ENCODE measurements around the gene SUSD6.

The SUSD6 gene

DNA sequence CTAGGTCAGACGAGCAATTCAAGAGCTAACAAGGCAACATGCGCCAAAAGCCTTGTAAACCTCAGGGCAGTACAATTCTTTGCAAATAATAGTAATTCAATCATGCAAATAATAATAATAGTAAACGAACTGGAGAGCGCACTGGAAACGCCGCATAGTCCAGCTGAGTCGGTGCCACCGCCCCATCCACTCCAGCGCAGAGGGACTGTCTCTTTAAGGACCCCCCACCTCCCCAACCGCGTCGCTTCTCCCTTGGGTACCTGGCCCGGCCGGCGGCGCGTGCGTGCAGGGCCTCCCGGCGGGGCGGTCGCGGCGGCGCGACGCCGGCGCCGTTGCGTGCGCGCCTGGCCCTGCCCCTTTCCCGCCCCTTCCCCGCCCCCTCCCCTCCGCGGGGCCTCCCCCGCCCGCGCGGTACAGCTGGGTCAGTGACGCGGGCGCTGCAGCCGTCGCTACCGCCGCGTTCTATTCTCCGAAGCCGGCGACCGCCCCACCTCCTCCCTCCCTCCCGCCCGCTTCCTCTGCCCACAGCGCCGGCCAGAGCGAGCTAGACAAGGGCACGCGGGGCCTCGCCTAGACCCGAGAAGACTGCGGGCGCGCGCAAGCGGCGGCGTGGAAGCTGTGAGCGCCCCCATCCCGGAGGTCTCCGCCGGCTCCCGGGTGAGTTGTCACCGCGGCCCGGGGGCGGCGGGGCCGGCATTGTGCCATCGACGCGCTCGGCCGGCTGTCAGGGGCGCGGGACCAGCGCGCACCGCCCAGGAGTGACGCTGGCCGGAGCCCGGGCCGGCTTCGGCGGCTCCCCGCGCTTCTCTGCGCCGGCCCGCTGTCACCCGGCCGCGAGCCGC lies at the start of gene SUSD6:
Gene SUSD6, plus strand, starts transcription at position 425 of the 842 bp plus-strand sequence. CDS start 46,997 bp downstream, outside the sequence.
- peak; percentile 91 for DNase-seq

DNA sequence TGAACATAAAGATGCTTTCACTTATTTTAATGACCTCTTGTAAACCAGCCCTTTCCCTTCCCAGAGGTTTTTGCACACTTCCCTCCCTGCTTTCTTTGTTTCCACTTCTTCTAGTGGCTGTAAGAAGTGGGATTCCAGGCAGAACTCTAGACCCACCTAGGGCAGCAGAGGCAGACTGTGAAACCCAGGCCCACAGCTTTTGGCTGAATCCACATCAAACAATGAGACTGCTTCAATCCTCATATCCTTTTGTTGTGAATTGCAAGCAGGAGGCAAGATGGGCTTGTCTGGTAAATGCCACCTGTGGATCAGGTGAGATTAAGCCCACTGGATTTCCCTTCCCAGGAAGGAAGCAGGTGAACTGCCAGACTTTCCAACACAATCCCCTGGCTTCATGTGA lies 49.5 kb upstream of the SUSD6 start:
- DNase-seq = no peak

GRCh38 chr14:69567563-69567962 lies 43.8 kb upstream of the SUSD6 start:
- no peak for DNase-seq

DNA sequence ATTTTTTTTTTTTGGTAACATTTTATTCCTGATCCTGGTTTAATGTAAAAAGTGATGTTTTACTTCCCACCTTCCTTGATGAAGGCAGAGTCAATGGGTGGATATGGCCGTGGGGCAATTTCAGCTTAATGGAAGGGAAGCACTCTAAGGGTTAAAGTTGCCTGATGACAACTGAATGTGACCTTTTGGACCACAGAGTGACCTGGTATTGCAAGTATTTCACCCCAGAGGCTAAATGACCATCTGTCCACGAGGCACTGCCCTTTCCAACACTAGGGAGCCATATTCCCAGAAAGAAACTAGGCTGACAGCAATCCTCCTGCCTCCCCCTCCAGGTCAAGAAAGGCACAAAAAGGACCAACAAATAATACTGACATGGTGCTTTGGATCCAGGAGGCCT lies 41.5 kb upstream of the SUSD6 start:
- no peak for DNase-seq

- no peak for DNase-seq
Observed at GRCh38 chr14:69570836-69571330, 40.5 kb upstream of the SUSD6 start.

DNA sequence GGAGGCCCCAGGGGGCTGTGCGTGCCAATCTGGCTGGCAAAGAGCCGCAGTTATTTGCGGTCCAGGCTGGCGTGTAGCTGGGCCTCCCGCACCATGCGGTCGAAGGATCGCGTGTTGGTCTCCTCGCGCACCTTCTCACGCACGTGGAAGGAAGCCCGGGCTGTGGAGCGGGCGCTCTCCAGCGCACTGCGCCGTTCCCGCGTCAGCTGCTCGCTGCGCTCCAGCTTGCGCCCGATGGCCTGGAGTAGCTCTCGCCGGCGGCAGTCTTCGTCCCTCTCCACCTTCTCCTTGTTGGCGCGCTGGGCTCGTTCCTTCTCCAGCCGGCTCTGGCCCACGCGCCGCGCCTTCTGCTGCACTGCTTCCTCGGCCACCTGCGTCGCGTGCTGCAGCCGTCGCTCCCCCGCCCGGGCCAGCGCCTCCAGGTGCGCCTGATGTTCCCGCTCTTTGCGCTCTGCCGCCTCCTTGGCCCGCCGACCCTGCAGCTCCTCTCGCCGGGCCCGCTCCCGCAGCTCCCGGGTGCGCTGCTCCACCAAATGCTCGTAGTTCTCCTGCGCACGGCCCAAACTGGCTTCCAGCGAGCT lies 39.9 kb upstream of the SUSD6 start:
- DNase-seq = no peak

- no peak for DNase-seq
Observed at GRCh38 chr14:69572030-69572840, 39.2 kb upstream of the SUSD6 start.

- no peak for DNase-seq
Observed at GRCh38 chr14:69572841-69573135, 38.6 kb upstream of the SUSD6 start.

GRCh38 chr14:69573205-69573830 lies 38.1 kb upstream of the SUSD6 start:
- no peak for DNase-seq

DNA sequence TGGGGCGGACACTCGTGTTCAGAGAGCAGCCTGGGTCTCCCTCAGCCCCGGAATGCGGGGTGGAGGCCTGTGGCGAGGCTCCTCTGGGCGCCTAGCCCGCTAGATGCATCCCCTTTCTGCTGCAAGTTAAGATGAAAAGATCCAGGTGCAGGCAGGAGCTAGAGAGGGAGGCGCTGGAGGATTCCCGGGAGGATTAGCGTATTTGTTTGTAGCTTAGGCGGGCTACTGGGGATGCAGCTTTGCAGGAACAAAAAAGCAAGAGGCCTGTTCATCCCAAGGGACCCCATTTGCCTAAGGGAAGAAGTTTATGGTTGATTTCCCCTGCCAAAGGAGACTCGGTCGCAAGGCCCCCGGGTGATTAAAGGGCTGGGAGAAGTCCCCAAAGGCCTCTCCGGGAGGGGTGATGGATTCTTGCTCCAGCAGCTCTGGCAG lies 37.5 kb upstream of the SUSD6 start:
- no peak for DNase-seq

GRCh38 chr14:69574263-69574953 lies 37.0 kb upstream of the SUSD6 start, which contains the start of gene CCDC177:
Gene CCDC177, minus strand, starts transcription at chr14:69574871. Its CDS starts 1,249 bp downstream, at chr14:69573622.
- DNase-seq = peak; percentile 31

- no peak for DNase-seq
Observed at GRCh38 chr14:69574954-69575295, 36.5 kb upstream of the SUSD6 start.

- no peak for DNase-seq
Observed at GRCh38 chr14:69579476-69579875, 31.9 kb upstream of the SUSD6 start.

DNA sequence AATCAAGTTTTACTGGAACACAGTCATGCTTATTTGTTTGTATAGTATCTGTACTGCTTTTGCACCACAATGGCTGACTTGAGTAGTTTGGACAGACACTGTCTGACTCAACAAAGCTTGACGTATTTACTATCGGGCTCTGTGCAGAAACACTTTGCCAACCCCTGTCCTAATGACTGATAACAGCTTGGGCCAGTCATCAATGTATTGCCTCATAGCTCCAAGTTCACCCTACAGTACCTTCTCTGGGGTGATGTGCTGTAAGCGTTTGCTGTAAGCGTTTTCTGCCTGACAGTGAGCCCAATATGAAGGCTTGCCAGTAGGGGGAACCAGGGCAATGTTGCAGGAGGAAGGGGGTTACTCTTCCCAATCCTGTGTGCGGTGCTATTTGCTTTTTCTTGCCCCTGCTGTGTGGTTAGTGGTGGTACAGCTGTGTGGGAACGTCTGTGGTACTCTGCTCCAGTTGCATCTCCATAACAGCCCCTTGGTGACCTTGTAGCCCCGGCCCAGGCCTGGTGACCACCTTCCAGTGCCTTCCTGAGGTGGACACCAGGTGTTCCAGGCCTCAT lies 31.3 kb upstream of the SUSD6 start:
- DNase-seq = peak; percentile 11

GRCh38 chr14:69581316-69581935 lies 30.0 kb upstream of the SUSD6 start:
- DNase-seq = no peak

DNA sequence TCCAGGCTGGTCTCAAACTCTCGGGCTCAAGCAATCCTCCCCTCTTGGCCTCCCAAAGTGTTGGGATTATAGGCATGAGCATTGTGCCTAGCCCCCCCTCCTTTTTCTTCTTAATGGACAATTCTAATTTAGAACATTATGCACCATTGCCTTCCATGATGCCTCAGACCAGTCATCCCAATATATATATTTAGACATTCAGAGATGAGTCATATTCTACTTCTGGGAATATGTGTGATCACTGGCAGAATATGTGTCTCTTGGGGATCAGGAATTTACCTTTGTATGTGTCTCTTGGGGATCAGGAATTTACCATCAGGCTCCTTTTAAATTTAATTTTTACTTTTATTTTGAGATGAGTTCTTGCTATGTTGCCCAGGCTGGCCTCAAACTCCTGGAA lies 29.2 kb upstream of the SUSD6 start:
- no peak for DNase-seq

DNA sequence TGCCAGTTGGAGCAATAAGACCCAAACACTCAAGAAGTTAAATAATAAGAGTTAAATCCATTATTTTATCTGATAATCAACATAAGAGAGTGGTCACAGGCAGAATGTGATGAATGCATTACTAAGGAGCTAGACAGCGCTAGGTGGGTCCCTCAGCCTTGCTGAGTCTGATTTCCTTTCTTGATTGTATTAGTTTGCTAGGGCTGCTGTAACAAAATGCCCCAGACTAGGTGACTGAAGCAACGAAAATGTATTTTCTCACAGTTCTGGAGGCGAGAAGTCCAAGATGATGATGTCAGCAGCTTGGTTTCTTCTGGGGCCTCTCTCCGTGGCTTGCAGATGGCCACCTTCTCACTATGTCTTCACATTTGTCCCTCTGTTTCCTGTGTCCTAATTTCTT lies 28.6 kb upstream of the SUSD6 start:
- DNase-seq = no peak

- no peak for DNase-seq
Observed at GRCh38 chr14:69584389-69584788, 27.0 kb upstream of the SUSD6 start.

GRCh38 chr14:69586404-69586803 lies 25.0 kb upstream of the SUSD6 start:
- no peak for DNase-seq

GRCh38 chr14:69587389-69587788 lies 24.0 kb upstream of the SUSD6 start:
- DNase-seq = no peak

DNA sequence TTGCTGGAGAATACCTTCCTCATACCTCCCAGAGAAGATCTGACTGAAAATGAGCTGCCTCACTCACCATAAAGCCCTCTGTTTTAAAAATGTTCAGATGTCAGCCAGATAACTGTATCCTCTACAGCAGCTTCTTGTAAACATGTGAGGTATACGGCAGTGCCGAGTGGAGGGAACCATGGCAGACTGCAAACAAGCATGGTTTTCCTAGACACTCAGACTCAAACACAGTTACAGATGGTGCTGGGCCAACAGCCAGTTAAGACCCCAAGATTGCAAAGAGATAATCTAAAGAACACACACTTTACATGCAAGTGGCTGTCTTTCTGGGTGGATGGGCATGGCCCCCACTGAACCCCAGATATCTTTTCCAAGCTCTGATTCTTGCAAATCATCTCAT lies 20.1 kb upstream of the SUSD6 start:
- no peak for DNase-seq
